ENCODE results near the gene NEDD8.

The NEDD8 gene

GRCh38 chr14:24196071-24197055, 35.8 kb downstream of the NEDD8 start:
- peak; percentile 39 for DNase-seq (ENCODE audit: low spot score)

- DNase-seq (ENCODE audit: low spot score) = peak; percentile 84
These were observed 36.7 kb downstream of the NEDD8 start, which contains the start of gene TM9SF1 for GRCh38 chr14:24195186-24196070. Gene TM9SF1, minus strand, starts transcription at chr14:24195441. Its CDS starts 422 bp downstream, at chr14:24195019.

GRCh38 chr14:24194873-24195185, 37.3 kb downstream of the NEDD8 start:
- DNase-seq (ENCODE audit: low spot score) = no peak

- DNase-seq (ENCODE audit: low spot score) = no peak
These were observed 37.8 kb downstream of the NEDD8 start for GRCh38 chr14:24194186-24194872.

GRCh38 chr14:24192933-24193332, 39.2 kb downstream of the NEDD8 start:
- DNase-seq (ENCODE audit: low spot score) = no peak

- DNase-seq (ENCODE audit: low spot score) = no peak
These were observed 41.8 kb downstream of the NEDD8 start for GRCh38 chr14:24190416-24190815.

- DNase-seq (ENCODE audit: low spot score) = no peak
These were observed 42.7 kb downstream of the NEDD8 start for GRCh38 chr14:24189460-24189859.

- DNase-seq (ENCODE audit: low spot score) = no peak
These were observed 43.1 kb downstream of the NEDD8 start for GRCh38 chr14:24189059-24189375.

- peak; percentile 84 for DNase-seq (ENCODE audit: low spot score)
These were observed 43.7 kb downstream of the NEDD8 start, which contains the start of gene IPO4 for GRCh38 chr14:24188251-24189058. Gene IPO4, minus strand, starts transcription at chr14:24188816. Its CDS starts 29 bp downstream, at chr14:24188787.

GRCh38 chr14:24187539-24187915, 44.6 kb downstream of the NEDD8 start:
- no peak for DNase-seq (ENCODE audit: low spot score)

GRCh38 chr14:24186831-24187538, 45.2 kb downstream of the NEDD8 start:
- no peak for DNase-seq (ENCODE audit: low spot score)

GRCh38 chr14:24185741-24186140, 46.4 kb downstream of the NEDD8 start:
- DNase-seq (ENCODE audit: low spot score) = no peak

- no peak for DNase-seq (ENCODE audit: low spot score)
These were observed 47.1 kb downstream of the NEDD8 start for GRCh38 chr14:24185026-24185425.

- no peak for DNase-seq (ENCODE audit: low spot score)
These were observed 47.8 kb downstream of the NEDD8 start for GRCh38 chr14:24184104-24184970.

- DNase-seq (ENCODE audit: low spot score) = no peak
These were observed 49.1 kb downstream of the NEDD8 start for GRCh38 chr14:24183014-24183481.

- DNase-seq (ENCODE audit: low spot score) = no peak
These were observed 49.9 kb downstream of the NEDD8 start for GRCh38 chr14:24182110-24182882.

- no peak for DNase-seq (ENCODE audit: low spot score)
These were observed 50.6 kb downstream of the NEDD8 start for GRCh38 chr14:24181371-24182077.
